MCF 10A (cell line): Measurements from ENCODE around the gene BAZ1B. TPM values are rescaled to one million over a fixed set of nuclear protein-coding genes. Genes with fewer than 3 reads are reported as not detected.

Experiments used
- BruUV-seq: library from RNA; stranded (reverse); fragments of 400-500 nt; replicated peaks from 2 replicates; lab custom pipeline; 2021; lab: Mats Ljungman, UMichigan
- CTCF ChIA-PET: fragments of 300-600 bp; sonication (Branson Sonifier 250); formaldehyde crosslinking; extraction: SDS; loops from one replicate; lab custom pipeline; 2021; ENCODE audit warnings: antibody characterized with exemption, inconsistent platforms; lab: Yijun Ruan, JAX
- POLR2A ChIA-PET: fragments of 300-600, 350-650 bp; sonication (Branson Sonifier 250); formaldehyde crosslinking; extraction: SDS; loops from one replicate; lab custom pipeline; 2020; ENCODE audit warnings: antibody characterized with exemption, inconsistent platforms; lab: Yijun Ruan, JAX
- DNase-seq: peaks from one replicate; pipeline ENCODE4 v3.0.0-alpha.2; 2018; ENCODE audit not compliant: unreplicated experiment
- H3K27ac Mint-ChIP-seq: one replicate; pipeline ENCODE4 v1.8.0; 2022; ENCODE audit warnings: mild to moderate bottlenecking, low read depth, mixed read lengths; ENCODE audit not compliant: unreplicated experiment
- H3K27me3 Mint-ChIP-seq: one replicate; pipeline ENCODE4 v1.8.0; 2022; ENCODE audit warnings: mixed read lengths; ENCODE audit not compliant: insufficient read depth, unreplicated experiment
- H3K36me3 Mint-ChIP-seq: one replicate; pipeline ENCODE4 v1.8.0; 2022; ENCODE audit warnings: mild to moderate bottlenecking, moderate library complexity, mixed read lengths; ENCODE audit not compliant: insufficient read depth, unreplicated experiment
- H3K4me1 Mint-ChIP-seq: one replicate; pipeline ENCODE4 v1.8.0; 2022; ENCODE audit warnings: mixed read lengths; ENCODE audit not compliant: insufficient read depth, unreplicated experiment
- H3K4me3 Mint-ChIP-seq: one replicate; pipeline ENCODE4 v1.8.0; 2022; ENCODE audit warnings: mild to moderate bottlenecking, moderate library complexity, mixed read lengths; ENCODE audit not compliant: unreplicated experiment
- H3K9me3 Mint-ChIP-seq: one replicate; pipeline ENCODE4 v1.8.0; 2022; ENCODE audit warnings: mixed read lengths; ENCODE audit not compliant: unreplicated experiment
- intact Hi-C: fragments of 100-400 bp; cut with micrococcal nuclease; formaldehyde crosslinking; loops from 2 replicates; pipeline ENCODE4 v1.14.1; 2022
- total RNA-seq: library from RNA; stranded (reverse); gene quantifications from 2 replicates; pipeline ENCODE4 v1.2.3, GENCODE V29; 2022
- TF ChIP-seq, protein P1 (sequence below): fragments of 200-600 bp; IDR thresholded peaks from one replicate; pipeline ENCODE4 v1.8.0; 2022; ENCODE audit warnings: antibody characterized with exemption, mild to moderate bottlenecking; ENCODE audit not compliant: unreplicated experiment

Gene BAZ1B
- total RNA-seq, 1 experiment from 2014 or later = 86.7 TPM

DNA sequence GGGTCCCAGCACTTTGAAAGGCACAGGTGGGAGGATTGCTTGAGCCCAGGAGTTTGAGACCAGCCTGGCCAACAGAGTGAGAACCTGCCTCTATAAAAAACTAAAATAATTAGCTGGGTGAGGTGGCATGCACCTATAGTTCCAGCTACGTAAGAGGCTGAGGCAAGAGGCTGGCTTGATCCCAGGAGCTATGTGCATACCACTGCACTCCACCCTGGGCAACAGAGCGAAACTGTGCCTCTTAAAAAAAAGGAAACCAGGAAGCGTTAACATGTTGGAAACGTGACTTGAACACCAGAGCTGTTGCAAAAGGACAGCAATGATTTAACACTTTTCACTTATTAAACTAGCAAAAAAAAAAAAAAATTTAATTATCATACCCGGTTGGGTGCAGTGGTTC is 12.6 kb downstream of the BAZ1B start:
- no peak for DNase-seq
- intact Hi-C loops = no loop called here
- Mint-ChIP-seq H3K9me3 (no peaks in the 10 kb centered on the region), H3K36me3 (peaks cover 99% of the 10 kb centered on the region), H3K27ac (no peak overlapping the region), H3K27me3 (no peaks in the 10 kb centered on the region), H3K4me1 (peaks cover 5% of the 10 kb centered on the region), H3K4me3 (no peak overlapping the region)
- POLR2A ChIA-PET = interaction anchor here (0.7 to 1.6 kb wide), 2 partner anchors 11 to 36 kb away, joined by 3 to 4 read pairs; no protein-coding TSS in a partner anchor
- CTCF ChIA-PET = interaction anchor here (1.2 kb wide), 1 partner anchor 15 kb away, joined by 4 read pairs; no protein-coding TSS in a partner anchor
- TF ChIP-seq, protein P1, sequence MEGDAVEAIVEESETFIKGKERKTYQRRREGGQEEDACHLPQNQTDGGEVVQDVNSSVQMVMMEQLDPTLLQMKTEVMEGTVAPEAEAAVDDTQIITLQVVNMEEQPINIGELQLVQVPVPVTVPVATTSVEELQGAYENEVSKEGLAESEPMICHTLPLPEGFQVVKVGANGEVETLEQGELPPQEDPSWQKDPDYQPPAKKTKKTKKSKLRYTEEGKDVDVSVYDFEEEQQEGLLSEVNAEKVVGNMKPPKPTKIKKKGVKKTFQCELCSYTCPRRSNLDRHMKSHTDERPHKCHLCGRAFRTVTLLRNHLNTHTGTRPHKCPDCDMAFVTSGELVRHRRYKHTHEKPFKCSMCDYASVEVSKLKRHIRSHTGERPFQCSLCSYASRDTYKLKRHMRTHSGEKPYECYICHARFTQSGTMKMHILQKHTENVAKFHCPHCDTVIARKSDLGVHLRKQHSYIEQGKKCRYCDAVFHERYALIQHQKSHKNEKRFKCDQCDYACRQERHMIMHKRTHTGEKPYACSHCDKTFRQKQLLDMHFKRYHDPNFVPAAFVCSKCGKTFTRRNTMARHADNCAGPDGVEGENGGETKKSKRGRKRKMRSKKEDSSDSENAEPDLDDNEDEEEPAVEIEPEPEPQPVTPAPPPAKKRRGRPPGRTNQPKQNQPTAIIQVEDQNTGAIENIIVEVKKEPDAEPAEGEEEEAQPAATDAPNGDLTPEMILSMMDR = no peak
- BruUV-seq = no TSS peak

DNA sequence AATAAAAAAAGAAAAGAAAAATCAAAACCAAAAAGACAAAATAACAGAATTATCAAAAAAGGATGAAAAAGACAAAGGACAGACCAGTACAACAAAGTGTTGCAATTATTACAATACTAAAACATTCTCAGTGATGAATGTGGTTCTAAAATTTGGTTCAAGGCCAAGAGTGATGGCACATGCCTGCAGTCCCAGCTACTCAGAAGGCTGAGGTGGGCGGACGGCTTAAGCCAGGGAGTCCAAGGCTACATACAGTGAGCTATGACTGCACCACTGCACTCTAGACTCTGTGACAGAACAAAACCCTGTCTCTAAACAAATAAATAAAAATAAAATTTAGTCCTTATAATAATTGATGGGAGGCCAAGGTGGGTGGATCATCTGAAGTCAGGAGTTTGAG is 14.5 kb downstream of the BAZ1B start:
- Mint-ChIP-seq H3K27ac (no peak overlapping the region), H3K36me3 (peaks cover 94% of the 10 kb centered on the region), H3K4me3 (no peak overlapping the region), H3K27me3 (no peaks in the 10 kb centered on the region), H3K9me3 (no peaks in the 10 kb centered on the region), H3K4me1 (no peaks in the 10 kb centered on the region)
- TF ChIP-seq, protein P1 = no peak
- ChIA-PET POLR2A (interaction anchor here (3.0 kb wide), 1 partner anchor 11 kb away, joined by 11 read pairs; no protein-coding TSS in a partner anchor), CTCF (interaction anchor here (0.6 to 1.2 kb wide), 3 partner anchors 12 to 826 kb away, joined by 3 to 5 read pairs (median 4); no protein-coding TSS in a partner anchor)
- no TSS peak for BruUV-seq
- intact Hi-C loops = no loop called here
- DNase-seq = no peak

DNA sequence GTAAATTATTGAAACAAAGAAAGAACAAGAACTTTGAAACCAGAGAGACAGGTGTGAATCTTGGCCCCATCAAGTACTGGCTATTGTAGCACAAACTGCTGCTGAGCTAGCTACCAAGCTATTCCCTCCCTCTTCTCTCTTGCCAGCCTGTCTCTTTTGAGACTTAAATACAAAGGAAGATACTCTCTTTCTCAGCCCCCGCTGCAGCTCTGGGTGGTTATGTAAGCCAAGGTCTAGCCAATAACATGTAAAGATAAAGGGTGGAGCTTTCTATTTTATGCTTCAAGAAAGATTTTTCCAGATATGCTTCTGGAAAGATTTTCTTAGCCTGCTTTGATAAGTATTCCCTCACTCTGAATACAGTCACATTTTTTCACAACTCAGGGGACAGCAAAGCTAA is 17.2 kb downstream of the BAZ1B start:
- no peak for DNase-seq
- ChIA-PET CTCF (interaction anchor here (0.5 to 1.2 kb wide), 3 partner anchors 21 to 234 kb away, joined by 3 to 5 read pairs (median 4); no protein-coding TSS in a partner anchor), POLR2A (interaction anchor here (1.5 to 3.0 kb wide), 3 partner anchors 14 to 18 kb away, joined by 7 to 11 read pairs (median 8); partner anchors contain the start of gene BAZ1B)
- no TSS peak for BruUV-seq
- Mint-ChIP-seq H3K27ac (no peak overlapping the region), H3K27me3 (no peaks in the 10 kb centered on the region), H3K4me1 (no peaks in the 10 kb centered on the region), H3K4me3 (no peak overlapping the region), H3K36me3 (peaks cover 94% of the 10 kb centered on the region), H3K9me3 (no peaks in the 10 kb centered on the region)
- TF ChIP-seq, protein P1 = no peak
- intact Hi-C loops = no loop called here

DNA sequence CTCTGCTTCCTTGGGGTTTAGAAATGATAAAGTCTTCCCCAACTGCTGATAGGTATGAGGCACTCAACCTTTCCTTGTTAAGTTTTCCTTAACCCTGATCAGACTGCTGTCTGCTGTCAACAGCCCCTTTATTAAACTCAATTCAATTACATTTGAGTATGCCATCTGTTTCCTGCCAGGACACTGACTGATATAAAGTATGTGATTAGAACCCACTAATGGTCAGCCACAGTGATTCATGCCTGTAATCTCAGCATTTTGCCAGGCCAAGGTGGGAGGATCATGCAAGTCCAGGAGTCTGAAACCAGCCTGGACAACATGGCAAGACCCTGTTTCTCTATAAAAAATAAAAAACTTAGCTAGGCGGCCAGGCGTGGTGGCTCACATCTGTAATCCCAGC is 18.1 kb downstream of the BAZ1B start:
- Mint-ChIP-seq H3K27me3 (no peaks in the 10 kb centered on the region), H3K4me3 (no peak overlapping the region), H3K4me1 (no peaks in the 10 kb centered on the region), H3K9me3 (no peaks in the 10 kb centered on the region), H3K36me3 (peaks cover 92% of the 10 kb centered on the region), H3K27ac (no peak overlapping the region)
- POLR2A ChIA-PET = interaction anchor here (1.8 kb wide), 1 partner anchor 17 kb away, joined by 7 read pairs; no protein-coding TSS in a partner anchor
- no TSS peak for BruUV-seq
- CTCF ChIA-PET = interaction anchor here (1.2 kb wide), 1 partner anchor 103 kb away, joined by 5 read pairs; no protein-coding TSS in a partner anchor
- TF ChIP-seq, protein P1 = no peak
- no peak for DNase-seq
- intact Hi-C loops = no loop called here
